Stimulated activated CD8-positive, alpha-beta memory T cell treated with anti-CD3 and anti-CD28 coated beads, Interleukin-15, amount 100 ng/mL, for 4 hours (primary cell): ENCODE data around the gene RBMY1D.
"Not testable (repeated sequence)": the region's sequence is repeated elsewhere in the genome, so short reads cannot be mapped to it uniquely, and the experiment has no call there.

Source experiments
- DNase-seq, 2 donors: peaks; one replicate each; pipeline ENCODE4 v3.0.0-alpha.2; 2020; ENCODE audit warnings: low read depth in 2 of 2

RBMY1D gene

DNA sequence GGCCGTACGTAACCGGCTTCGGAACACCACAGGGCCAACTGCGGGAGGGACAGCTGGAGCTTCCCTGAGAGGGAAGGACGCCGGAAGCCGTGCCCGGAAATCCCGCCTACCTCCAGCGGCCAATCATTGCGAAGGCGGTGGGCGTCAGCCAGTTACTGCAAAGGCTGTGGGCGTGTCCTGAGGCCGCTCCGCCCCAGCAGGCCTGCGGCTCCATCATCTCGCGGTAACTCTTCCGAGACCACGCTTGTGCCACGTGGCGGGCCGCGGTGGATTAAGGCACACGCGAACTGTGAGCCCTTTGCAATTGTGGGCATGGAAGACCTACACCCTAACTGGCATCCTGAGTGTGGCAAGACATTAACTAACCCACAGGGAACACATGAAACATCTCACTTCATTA is at the start of gene RBMY1D:
Gene RBMY1D (minus strand): TSS at position 101 of the 400 bp plus-strand sequence. CDS start 2,013 bp downstream, outside the sequence.
- DNase-seq, result not testable (repeated sequence)

DNA sequence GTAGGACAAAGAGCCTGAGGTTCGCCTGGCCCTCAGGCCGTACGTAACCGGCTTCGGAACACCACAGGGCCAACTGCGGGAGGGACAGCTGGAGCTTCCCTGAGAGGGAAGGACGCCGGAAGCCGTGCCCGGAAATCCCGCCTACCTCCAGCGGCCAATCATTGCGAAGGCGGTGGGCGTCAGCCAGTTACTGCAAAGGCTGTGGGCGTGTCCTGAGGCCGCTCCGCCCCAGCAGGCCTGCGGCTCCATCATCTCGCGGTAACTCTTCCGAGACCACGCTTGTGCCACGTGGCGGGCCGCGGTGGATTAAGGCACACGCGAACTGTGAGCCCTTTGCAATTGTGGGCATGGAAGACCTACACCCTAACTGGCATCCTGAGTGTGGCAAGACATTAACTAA is 23.6 kb upstream of the RBMY1D start, which contains the start of gene RBMY1E:
Gene RBMY1E (minus strand): TSS at position 101 of the 400 bp plus-strand sequence. CDS start 1,978 bp downstream, outside the sequence.
- DNase-seq, result not testable (repeated sequence)

DNA sequence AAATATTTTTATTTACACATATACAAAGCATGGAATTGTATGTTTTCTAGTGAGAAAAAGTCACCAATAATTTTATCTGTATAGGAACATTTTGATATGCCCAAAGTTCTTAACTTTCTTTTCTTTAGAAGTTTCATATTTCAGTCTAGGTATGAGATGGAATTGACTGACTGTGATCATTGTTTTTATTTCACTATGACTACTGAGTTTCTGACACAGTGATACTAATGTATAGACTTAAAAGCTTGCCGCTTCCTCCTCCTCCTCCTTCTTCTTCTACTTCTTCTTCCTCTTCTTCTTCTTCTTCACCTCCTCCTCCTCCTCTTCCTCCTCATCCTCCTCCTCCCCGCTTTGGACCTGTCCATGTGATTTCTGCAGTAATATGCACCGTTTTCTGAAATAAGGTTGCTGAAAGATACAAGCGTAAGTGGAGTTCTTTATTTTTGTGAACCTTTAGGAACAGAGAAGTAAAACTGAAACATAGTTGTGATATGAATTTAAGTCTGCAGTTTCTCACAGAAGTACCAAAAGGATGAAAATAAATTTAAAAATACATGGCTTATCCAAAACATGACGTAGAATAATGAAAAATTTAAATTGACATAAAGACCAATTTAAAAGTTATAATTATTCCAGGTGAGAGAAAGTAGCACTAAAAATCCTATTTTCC is 24.8 kb downstream of the RBMY1D start:
- DNase-seq, result not testable (repeated sequence)

DNA sequence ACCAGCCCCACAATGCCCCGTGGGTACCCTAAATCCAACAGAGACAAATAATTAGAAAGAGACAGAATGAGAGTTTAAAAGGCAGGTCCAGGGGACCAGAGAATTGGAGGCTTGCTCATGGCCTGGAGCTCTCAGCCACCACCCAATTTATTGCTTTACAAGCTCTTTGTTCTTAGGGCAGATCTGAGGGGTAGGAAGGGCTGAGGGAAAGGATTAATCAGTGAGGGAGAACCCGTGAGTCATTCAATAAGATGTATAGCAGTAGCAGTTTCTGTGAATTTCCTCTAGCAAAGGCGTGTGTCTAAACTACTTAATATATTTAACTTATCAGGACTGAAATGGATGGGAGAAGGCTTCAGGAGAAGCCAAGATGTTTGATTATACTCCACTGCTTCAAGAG is 48.8 kb downstream of the RBMY1D start:
- no peak for DNase-seq

DNA sequence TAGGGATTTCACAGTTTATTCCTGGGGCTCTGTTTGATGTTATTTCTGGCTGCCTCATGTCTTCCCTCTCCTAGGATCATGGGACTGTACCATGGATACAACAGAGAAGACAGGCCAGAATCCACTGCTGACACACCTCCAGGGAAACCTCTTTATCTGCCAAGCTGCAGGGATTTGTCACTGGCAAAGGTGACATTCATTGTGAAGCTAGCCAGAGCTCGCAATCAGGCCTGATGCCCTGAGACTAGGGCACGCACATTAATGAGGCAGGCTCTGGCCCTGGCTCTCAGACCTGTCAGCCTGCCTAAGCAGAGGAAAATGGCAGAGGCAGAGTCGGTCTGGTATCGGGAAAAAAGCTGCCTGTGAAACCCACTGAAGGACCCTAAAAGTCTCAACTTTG is 52.2 kb downstream of the RBMY1D start:
- DNase-seq, result no peak

DNA sequence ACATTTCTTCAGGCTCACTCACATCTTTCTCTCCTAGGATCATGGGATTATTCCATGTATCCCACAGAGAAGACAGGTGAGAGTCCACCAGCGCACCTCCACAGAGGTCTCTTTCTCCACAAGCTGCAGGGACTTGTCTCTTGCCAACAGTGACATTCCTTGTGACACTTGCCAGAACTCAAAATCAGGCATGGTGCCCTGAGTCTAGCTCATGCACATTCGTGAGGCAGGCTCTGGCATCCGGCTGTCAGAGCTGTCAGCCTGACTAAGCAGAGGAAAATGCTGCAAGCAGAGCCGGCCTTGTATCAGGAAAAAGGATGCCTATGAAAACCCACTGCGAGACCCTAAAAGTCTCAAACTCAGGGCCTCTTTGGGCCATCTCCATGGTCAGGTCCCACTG is 54.8 kb downstream of the RBMY1D start:
- DNase-seq, result no peak

DNA sequence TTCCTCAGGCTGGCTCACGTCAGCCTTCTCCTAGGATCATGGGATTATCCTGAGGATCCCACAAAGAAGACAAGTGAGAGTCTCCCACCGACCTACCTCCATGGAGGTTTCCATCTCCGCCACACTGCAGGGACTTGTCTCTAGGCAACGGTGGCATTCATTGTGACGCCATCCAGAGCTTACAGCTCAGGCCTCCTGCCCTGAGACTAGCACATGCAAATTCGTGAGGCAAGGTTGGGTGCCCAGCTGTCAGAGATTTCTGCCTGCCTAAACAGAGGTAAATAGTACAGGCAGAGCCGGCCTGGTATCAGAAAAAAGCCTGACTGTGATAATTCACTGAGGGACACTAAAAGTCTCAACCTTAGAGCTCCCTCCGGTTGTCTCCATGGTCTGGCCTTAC is 58.0 kb downstream of the RBMY1D start:
- DNase-seq, result no peak

DNA sequence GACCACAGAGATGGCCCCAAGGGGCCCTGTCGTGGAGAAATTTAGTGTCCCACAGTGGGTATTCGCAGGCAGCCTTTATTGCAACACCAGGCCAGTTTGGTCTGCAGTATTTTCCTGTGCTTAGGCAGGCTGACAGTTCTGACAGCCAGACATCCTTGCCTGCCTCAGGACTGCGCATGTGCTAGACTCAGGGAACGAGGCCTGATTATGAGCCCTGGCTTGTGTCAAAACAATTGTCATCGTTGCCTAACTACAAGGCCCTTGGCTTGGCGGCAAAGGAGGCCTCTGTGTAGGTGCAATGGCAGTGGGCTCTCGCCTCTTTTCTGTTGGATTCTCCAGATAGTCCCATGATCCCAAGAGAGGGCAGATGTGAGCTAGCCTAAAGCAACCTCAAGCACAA is 59.3 kb downstream of the RBMY1D start:
- no peak for DNase-seq
